HepG2 (cell line): ENCODE measurements around the gene DNAJC2. TPM values are rescaled to one million over a fixed set of nuclear protein-coding genes. Genes with fewer than 3 reads are reported as not detected.

ENCODE experiments used
- ATAC-seq: fragments of 200-7000 bp; cut with Tn5 transposase; 3 replicates; pipeline ENCODE4 v1.9.1; 2020; ENCODE audit warnings: mild to moderate bottlenecking, moderate library complexity
- BruUV-seq: library from RNA; stranded (reverse); fragments of 400-500 nt; replicated peaks from 2 replicates; lab custom pipeline; 2021; lab: Mats Ljungman, UMichigan
- CTCF ChIA-PET: fragments of 300-600 bp; formaldehyde crosslinking; extraction: SDS; loops from one replicate; lab custom pipeline; 2021; ENCODE audit warnings: low total read pairs, inconsistent platforms, low intra/inter-chr PET ratio; lab: Yijun Ruan, JAX
- POLR2A ChIA-PET: fragments of 350-600 bp; sonication (Branson Sonifier 250); formaldehyde crosslinking; loops from one replicate; lab custom pipeline; 2020; ENCODE audit warnings: antibody characterized with exemption, inconsistent platforms; lab: Yijun Ruan, JAX
- DNase-seq: peaks from one replicate; pipeline ENCODE4 v3.0.0-alpha.2; 2015; ENCODE audit warnings: low spot score
- FAIRE-seq: peaks from 3 replicates; lab custom pipeline; 2011; peaks lifted over from hg19 to GRCh38; lab: Jason Lieb, UNC
- H2AFZ ChIP-seq: one replicate; pipeline ENCODE4 v1.6.1; 2011; ENCODE audit warnings: low read length, inconsistent platforms
- H3K27ac ChIP-seq: fragments of 300-600 bp; 3 replicates; pipeline ENCODE4 v1.8.0; 2011; ENCODE audit warnings: mixed run types, mild to moderate bottlenecking, mixed read lengths, low read length, inconsistent platforms; ENCODE audit not compliant: insufficient read depth; ENCODE audit errors: extremely low read length
- H3K27me3 ChIP-seq, 2 experiments: fragments of 200-600 bp in 1 of 2; 2 replicates in 1 of 2; 3 replicates in 1 of 2; pipeline versions ENCODE4 v1.6.0 to v1.8.0; 2011; ENCODE audit warnings: low read length in 2 of 2, mild to moderate bottlenecking in 2 of 2, moderate library complexity in 2 of 2, inconsistent platforms in 1 of 2; ENCODE audit not compliant: insufficient read depth in 2 of 2, control insufficient read depth in 1 of 2
- H3K36me3 ChIP-seq, 2 experiments: fragments of 200-600 bp in 1 of 2; replicated peaks in 1 of 2; 2 replicates in 1 of 2; 3 replicates in 1 of 2; pipeline versions ENCODE4 v1.5.1 to v1.8.0; 2011; ENCODE audit warnings: low read length in 2 of 2, inconsistent platforms in 1 of 2; ENCODE audit not compliant: insufficient read depth in 2 of 2, control insufficient read depth in 1 of 2
- H3K4me1 ChIP-seq: 2 replicates; pipeline ENCODE4 v1.5.1; 2012; ENCODE audit warnings: low read length, inconsistent platforms; ENCODE audit not compliant: insufficient read depth
- H3K4me2 ChIP-seq: 2 replicates; pipeline ENCODE4 v1.6.0; 2011; ENCODE audit warnings: low read depth, low read length, inconsistent platforms
- H3K4me3 ChIP-seq, 3 experiments: fragments of 200-600 bp in 1 of 3; sonication (generic), shearing (Covaris generic) in 1 of 3; replicated peaks in 1 of 3; 2 replicates each; pipeline ENCODE4 v1.5.1; 2011 to 2016; ENCODE audit warnings: low read length in 3 of 3, inconsistent platforms in 2 of 3, low read depth in 2 of 3, mild to moderate bottlenecking in 2 of 3, control low read depth in 1 of 3, mixed read lengths in 1 of 3; ENCODE audit not compliant: insufficient read depth in 1 of 3
- H3K79me2 ChIP-seq: one replicate; pipeline ENCODE4 v1.6.1; 2011; ENCODE audit warnings: low read length, inconsistent platforms; ENCODE audit not compliant: insufficient read depth
- H3K9ac ChIP-seq: 2 replicates; pipeline ENCODE4 v1.6.0; 2011; ENCODE audit warnings: mild to moderate bottlenecking, low read depth, low read length, inconsistent platforms; ENCODE audit not compliant: insufficient read depth
- H3K9me3 ChIP-seq: 2 replicates; pipeline ENCODE4 v1.5.1; 2012; ENCODE audit warnings: mild to moderate bottlenecking, low read length
- H4K20me1 ChIP-seq: 2 replicates; pipeline ENCODE4 v1.6.0; 2011; ENCODE audit warnings: inconsistent platforms, mild to moderate bottlenecking, low read length, moderate library complexity; ENCODE audit not compliant: insufficient read depth
- GATAD2A ChIP-seq: IDR thresholded peaks from 2 replicates; pipeline ENCODE4 v1.6.1; 2016
- HOMEZ ChIP-seq: IDR thresholded peaks from 2 replicates; pipeline ENCODE4 v1.6.1; 2016; ENCODE audit warnings: low read depth
- KDM1A ChIP-seq: IDR thresholded peaks from 2 replicates; pipeline ENCODE4 v1.6.1; 2016; ENCODE audit warnings: missing compliant biosample characterization
- MZF1 ChIP-seq: sonication (generic); formaldehyde crosslinking; IDR thresholded peaks from 2 replicates; pipeline ENCODE4 v1.8.1; 2023; ENCODE audit warnings: mild to moderate bottlenecking, missing genetic modification reagents, borderline replicate concordance
- PBX3 ChIP-seq: sonication (generic); formaldehyde crosslinking; IDR thresholded peaks from 2 replicates; pipeline ENCODE4 v1.8.1; 2023; ENCODE audit warnings: missing genetic modification reagents, inconsistent platforms, borderline replicate concordance
- POLR2A ChIP-seq, 2 experiments: IDR thresholded peaks; 2 replicates each; pipeline ENCODE4 v1.6.1; 2011; ENCODE audit warnings: low read depth in 2 of 2, low read length in 2 of 2, mild to moderate bottlenecking in 1 of 2, moderate library complexity in 1 of 2; ENCODE audit not compliant: insufficient read depth in 1 of 2
- SP4 ChIP-seq: sonication (generic); formaldehyde crosslinking; IDR thresholded peaks from 2 replicates; pipeline ENCODE4 v1.8.1; 2023; ENCODE audit warnings: mild to moderate bottlenecking, missing genetic modification reagents
- TERF1 ChIP-seq: sonication (generic); formaldehyde crosslinking; IDR thresholded peaks from 2 replicates; pipeline ENCODE4 v1.8.0; 2022; ENCODE audit warnings: mild to moderate bottlenecking, missing genetic modification reagents, moderate library complexity
- TRAFD1 ChIP-seq: sonication (generic); formaldehyde crosslinking; IDR thresholded peaks from 2 replicates; pipeline ENCODE4 v1.5.1; 2020; ENCODE audit warnings: missing genetic modification reagents, mild to moderate bottlenecking, borderline replicate concordance
- ZBTB7B ChIP-seq: sonication (generic); formaldehyde crosslinking; IDR thresholded peaks from 2 replicates; pipeline ENCODE4 v1.4.0; 2020; ENCODE audit warnings: missing genetic modification reagents
- ZFP36L2 ChIP-seq: sonication (generic); formaldehyde crosslinking; IDR thresholded peaks from 2 replicates; pipeline ENCODE4 v1.4.0; 2020; ENCODE audit warnings: missing genetic modification reagents
- ZNF18 ChIP-seq: sonication (generic); formaldehyde crosslinking; IDR thresholded peaks from 2 replicates; pipeline ENCODE4 v1.8.0; 2022; ENCODE audit warnings: mild to moderate bottlenecking, missing genetic modification reagents; ENCODE audit not compliant: insufficient replicate concordance
- ZNF256 ChIP-seq: sonication (generic); formaldehyde crosslinking; conservative IDR thresholded peaks from 2 replicates; pipeline ENCODE4 v1.4.0; 2020; ENCODE audit warnings: missing genetic modification reagents
- ZNF263 ChIP-seq: sonication (generic); formaldehyde crosslinking; IDR thresholded peaks from 2 replicates; pipeline ENCODE4 v1.4.0; 2020; ENCODE audit warnings: missing genetic modification reagents
- ZNF30 ChIP-seq: sonication (generic); formaldehyde crosslinking; IDR thresholded peaks from 2 replicates; pipeline ENCODE4 v1.5.0; 2020; ENCODE audit warnings: mild to moderate bottlenecking, missing genetic modification reagents
- ZNF558 ChIP-seq: sonication (generic); formaldehyde crosslinking; IDR thresholded peaks from 2 replicates; pipeline ENCODE4 v1.9.0; 2022; ENCODE audit warnings: mild to moderate bottlenecking, missing genetic modification reagents, borderline replicate concordance
- WGBS: methylation state at CpG from one replicate; pipeline ENCODE4 v1.1.6; 2017; ENCODE audit warnings: low lambda C conversion rate; 5-methylcytosine and 5-hydroxymethylcytosine counted together
- in situ Hi-C: cut with HindIII; loops from 2 replicates; pipeline ENCODE4 v1.10.0; 2017; ENCODE audit warnings: low pct_unique_long_range_greater_than_20kb; ENCODE audit not compliant: extremely low pct_ligation_motif_present
- intact Hi-C: fragments of 100-400 bp; cut with micrococcal nuclease; formaldehyde crosslinking; loops from one replicate; pipeline ENCODE4 v1.10.0; 2022; ENCODE audit not compliant: unreplicated experiment
- polyA plus RNA-seq, 8 experiments: library from polyadenylated mRNA; depleted of rRNA in 3 of 8; stranded (reverse) in 7 of 8; unstranded in 1 of 8; fragments of >200 nt; fragmentation: Illumina TruSeq in 4 of 8; extraction: Trizol in 4 of 8; gene quantifications; 2 replicates each; pipeline versions ENCODE4 v1.2.1 to v1.2.3, GENCODE V29; 2011 to 2016; ENCODE audit warnings: low read depth in 4 of 8, missing spikeins in 1 of 8, mixed read lengths in 1 of 8; ENCODE audit not compliant: insufficient read depth in 1 of 8
- total RNA-seq, 5 experiments: library from RNA; depleted of rRNA; stranded (reverse); fragments of >200 nt; fragmentation: Illumina TruSeq; extraction: Trizol; gene quantifications; 2 replicates each; pipeline ENCODE4 v1.2.3, GENCODE V29; 2016; ENCODE audit warnings: low read depth in 1 of 5

The DNAJC2 gene
- total and polyA plus RNA-seq, 2 of the 13 experiments (the other 11 are each of a cell fraction or from before 2014, with no cell fraction given): 19.6 to 42.0 TPM

- H3K4me2 ChIP-seq: peak overlapping the region; percentile 88
- 64% methylated on average over 1 of the region's 1 CpG for WGBS
- TF ChIP-seq GATAD2A: no peak
- TF ChIP-seq MZF1 (CRISPR knock-in tag): no peak
- TF ChIP-seq ZNF18: no peak
- no peak for TF ChIP-seq TERF1
- TF ChIP-seq ZNF30 (CRISPR knock-in tag): no peak
- TF ChIP-seq ZNF263: no peak
- no peak for TF ChIP-seq HOMEZ (CRISPR knock-in tag)
- no peak for TF ChIP-seq PBX3
- no peak for TF ChIP-seq KDM1A (CRISPR knock-in tag)
- no peak for TF ChIP-seq ZFP36L2 (CRISPR knock-in tag)
- no peak for TF ChIP-seq TRAFD1 (CRISPR knock-in tag)
- no peak for TF ChIP-seq ZNF256 (CRISPR knock-in tag)
- TF ChIP-seq ZNF558 (CRISPR knock-in tag): no peak
- TF ChIP-seq ZBTB7B (CRISPR knock-in tag): no peak
- no peak for TF ChIP-seq POLR2A (IDR thresholded peaks at IDR 0.05; ENCODE audit: insufficient read depth in 1 of 2, low read depth in 2 of 2, low read length in 2 of 2)
- TF ChIP-seq SP4 (CRISPR knock-in tag): no peak
These were observed 5.2 kb upstream of the DNAJC2 start for GRCh38 chr7:103349805-103350204.

More at GRCh38 chr7:103349805-103350204, 5.2 kb upstream of the DNAJC2 start:
- Histone ChIP-seq H3K4me1 (peaks cover 42% of the 10 kb centered on the region), H2AFZ (no peak overlapping the region), H3K27ac (no peak overlapping the region), H3K79me2 (peaks cover 62% of the 10 kb centered on the region), H3K36me3 (peaks cover 2 to 18% of the 10 kb centered on the region in 2 experiments; a peak in 3 of 5 replicates), H3K4me3 (peak overlapping the region in 1 of 3 experiments; percentile 3; a peak in 1 of 6 replicates), H3K9ac (no peak overlapping the region; the same call in 1 of the 2 replicates), H3K9me3 (no peaks in the 10 kb centered on the region), H4K20me1 (peaks cover 7% of the 10 kb centered on the region; the same call in 1 of the 2 replicates), H3K27me3 (no peaks in the 10 kb centered on the region; a peak in 1 of 5 replicates)
- CTCF ChIA-PET: no interaction called here
- POLR2A ChIA-PET: no interaction called here
- no peak for FAIRE-seq
- no peak for ATAC-seq
- DNase-seq: no peak
- in situ Hi-C loops: loop anchor here (10.0 kb wide), 1 partner anchor 55 kb away; no protein-coding TSS in a partner anchor
- BruUV-seq: no TSS peak
- intact Hi-C loops: no loop called here
